GM19193 (cell line): ENCODE data around the gene STAT6.

ENCODE experiments used
- POLR2A ChIP-seq: IDR thresholded peaks from 4 replicates; pipeline ENCODE4 v1.6.1; 2011; ENCODE audit not compliant: insufficient read depth, insufficient read length; ENCODE audit errors: extremely low read depth

Gene STAT6, protein sequence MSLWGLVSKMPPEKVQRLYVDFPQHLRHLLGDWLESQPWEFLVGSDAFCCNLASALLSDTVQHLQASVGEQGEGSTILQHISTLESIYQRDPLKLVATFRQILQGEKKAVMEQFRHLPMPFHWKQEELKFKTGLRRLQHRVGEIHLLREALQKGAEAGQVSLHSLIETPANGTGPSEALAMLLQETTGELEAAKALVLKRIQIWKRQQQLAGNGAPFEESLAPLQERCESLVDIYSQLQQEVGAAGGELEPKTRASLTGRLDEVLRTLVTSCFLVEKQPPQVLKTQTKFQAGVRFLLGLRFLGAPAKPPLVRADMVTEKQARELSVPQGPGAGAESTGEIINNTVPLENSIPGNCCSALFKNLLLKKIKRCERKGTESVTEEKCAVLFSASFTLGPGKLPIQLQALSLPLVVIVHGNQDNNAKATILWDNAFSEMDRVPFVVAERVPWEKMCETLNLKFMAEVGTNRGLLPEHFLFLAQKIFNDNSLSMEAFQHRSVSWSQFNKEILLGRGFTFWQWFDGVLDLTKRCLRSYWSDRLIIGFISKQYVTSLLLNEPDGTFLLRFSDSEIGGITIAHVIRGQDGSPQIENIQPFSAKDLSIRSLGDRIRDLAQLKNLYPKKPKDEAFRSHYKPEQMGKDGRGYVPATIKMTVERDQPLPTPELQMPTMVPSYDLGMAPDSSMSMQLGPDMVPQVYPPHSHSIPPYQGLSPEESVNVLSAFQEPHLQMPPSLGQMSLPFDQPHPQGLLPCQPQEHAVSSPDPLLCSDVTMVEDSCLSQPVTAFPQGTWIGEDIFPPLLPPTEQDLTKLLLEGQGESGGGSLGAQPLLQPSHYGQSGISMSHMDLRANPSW

GRCh38 chr12:57111031-57111734, at the start of gene STAT6:
Gene STAT6, minus strand, starts transcription at chr12:57111362. Its CDS starts 3,084 bp downstream, at chr12:57108278.
- peak; percentile 81 for TF ChIP-seq POLR2A

- TF ChIP-seq POLR2A, result no peak
Measured at GRCh38 chr12:57160741-57161140, 49.6 kb upstream of the STAT6 start.

DNA sequence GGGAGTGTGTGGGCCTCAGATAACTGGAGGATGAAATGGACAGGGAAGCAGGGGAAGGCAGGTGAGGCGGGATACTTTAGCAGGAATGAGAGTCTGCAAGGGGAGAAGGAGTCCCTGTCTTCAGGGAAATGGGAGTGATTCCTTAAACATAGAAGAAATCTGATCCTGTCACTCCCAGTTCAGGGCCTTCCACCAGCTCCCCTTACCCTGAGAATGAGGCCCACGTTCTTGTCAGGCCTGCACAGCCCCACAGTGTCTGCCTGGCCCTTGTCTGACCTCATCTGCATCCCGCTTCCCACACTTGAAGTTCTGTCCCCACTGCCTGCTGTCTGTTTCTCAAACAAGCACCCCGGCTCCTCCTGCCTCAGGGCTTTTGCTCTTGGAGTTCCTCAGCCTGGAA, 48.9 kb upstream of the STAT6 start:
- TF ChIP-seq POLR2A, result no peak

GRCh38 chr12:57159311-57159710, 48.1 kb upstream of the STAT6 start:
- no peak for TF ChIP-seq POLR2A

DNA sequence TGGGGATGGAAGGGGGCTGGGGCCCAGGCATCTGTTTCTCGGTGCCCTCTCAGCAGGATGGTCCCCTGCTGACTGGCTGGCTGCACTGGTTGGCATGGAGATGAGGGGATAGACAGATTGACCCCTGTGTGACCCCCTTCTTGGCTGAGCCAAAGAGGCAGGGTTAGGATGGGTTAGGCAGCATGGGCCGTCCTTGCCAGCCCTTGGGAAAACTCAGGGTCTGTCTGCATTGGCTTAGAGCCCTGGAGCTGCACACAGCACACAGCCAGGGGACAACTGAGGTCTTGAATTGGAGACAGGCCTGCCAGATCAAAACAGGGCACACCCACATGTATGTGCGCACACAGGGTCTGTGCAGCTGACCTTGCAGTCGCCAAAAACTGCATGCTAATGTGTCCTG, 47.5 kb upstream of the STAT6 start:
- TF ChIP-seq POLR2A, result no peak

DNA sequence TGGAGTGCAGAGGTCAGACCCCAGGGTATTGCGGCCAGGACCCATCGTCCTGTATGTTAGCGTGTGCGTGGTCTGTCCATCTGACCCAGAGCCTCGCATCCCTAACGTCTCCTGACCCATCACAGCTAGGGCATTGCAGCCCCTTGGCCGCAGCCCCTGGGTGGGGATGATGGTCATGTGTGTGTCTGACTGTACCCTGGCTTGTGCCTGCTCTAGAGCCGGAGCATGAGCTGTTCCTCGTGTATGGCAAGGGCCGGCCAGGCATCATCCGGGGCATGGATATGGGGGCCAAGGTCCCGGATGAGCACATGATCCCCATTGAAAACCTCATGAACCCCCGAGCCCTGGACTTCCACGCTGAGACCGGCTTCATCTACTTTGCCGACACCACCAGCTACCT, 47.0 kb upstream of the STAT6 start:
- no peak for TF ChIP-seq POLR2A

DNA sequence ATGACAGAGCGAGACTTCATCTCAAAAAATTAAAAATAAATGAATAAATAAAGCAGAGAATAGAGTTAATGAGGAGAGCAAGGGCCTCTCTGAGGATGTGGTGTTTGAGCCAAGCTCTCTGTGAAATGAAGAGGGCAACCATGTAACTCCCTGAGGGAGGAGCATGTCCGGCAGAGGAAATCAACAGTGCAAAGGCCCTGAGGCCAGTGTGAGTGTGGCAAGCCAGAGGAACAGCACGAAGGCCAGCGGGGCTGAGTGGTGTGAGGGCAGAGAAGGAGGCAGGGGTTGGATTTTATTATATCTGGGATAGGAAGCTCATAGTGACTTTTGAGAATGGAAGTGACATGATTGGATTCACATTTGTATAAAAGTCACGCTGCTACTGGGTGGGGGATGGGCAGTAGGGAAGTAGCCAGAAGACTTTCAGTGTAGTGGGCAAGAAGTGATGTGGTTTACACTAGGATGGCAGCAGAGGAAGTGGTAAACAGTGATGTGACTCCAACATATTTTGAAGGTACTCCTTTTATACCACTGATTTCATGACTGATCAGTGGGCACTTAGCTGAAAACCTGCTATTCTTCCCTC, 46.5 kb upstream of the STAT6 start:
- no peak for TF ChIP-seq POLR2A

GRCh38 chr12:57156701-57157403, 45.7 kb upstream of the STAT6 start:
- no peak for TF ChIP-seq POLR2A

DNA sequence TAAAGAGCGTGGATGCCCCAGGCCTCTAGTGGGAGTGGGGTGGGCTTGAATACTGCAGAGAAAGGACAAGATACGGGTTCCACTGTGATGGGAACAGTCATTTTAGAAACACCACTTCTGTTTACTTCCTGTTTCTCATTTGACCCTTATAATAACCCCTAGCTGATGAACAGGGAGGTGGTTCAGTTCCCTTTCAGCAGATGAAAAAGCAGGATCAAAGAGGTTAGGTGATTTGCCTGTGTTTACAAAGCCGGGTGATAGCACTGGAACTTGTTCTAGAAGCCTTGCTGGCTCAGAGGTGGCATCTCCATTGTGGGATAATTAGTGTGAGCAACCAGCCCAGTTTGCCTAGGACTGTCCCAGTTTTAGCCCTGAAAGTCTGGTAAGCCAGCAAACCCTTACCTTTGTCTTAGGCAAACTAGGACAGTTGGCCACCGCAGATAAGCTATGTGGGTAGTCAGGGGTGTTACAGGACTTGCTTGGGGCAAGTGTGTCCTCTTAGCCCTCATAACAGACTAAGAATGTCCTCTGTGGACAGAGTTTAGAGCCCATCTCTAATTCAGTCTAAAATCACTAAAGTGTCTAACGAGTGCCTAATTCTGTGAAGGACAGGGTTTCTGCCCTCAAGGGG, 43.8 kb upstream of the STAT6 start:
- no peak for TF ChIP-seq POLR2A

DNA sequence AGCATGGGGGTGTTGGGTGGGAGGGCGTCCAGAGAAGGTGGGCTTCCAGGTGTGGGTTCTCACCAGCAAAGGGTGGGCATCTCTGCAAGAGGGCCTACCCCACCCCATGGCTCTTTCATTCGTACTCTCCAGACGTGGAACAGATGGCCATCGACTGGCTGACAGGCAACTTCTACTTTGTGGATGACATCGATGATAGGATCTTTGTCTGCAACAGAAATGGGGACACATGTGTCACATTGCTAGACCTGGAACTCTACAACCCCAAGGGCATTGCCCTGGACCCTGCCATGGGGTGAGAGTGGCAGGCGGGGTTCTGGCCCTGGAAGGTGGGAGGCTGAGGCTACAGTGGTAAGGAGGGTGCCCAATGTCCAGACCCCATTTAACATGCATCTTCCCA, 42.9 kb upstream of the STAT6 start:
- no peak for TF ChIP-seq POLR2A

DNA sequence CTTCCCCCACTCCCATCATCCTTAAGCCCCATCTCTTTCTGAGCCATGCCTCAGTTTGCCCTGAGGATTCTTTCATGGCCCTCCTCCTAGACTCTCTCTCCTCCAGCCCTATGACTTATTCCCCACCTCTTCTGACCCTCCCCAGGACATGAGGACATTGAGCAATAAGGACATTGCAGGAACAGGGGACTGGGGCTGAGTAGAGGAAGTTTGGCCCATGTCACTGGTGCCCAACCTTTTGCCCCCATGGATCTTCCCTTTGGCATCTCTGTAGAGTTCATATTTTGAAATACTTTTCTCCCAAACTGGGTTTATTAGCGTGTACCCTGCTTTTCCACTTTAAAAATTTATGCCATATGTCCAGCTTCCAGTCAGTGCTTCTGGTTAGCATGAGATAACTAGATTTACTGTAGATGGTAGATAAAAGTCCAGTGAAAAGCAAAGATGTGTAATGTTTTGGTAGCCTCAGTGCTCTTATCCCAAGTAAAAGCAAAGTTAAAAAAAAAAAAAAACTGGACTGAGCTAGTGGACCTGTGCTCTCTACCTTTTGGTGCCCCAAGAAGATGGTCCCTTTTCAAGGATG, 42.3 kb upstream of the STAT6 start:
- TF ChIP-seq POLR2A, result no peak

GRCh38 chr12:57152639-57153038, 41.5 kb upstream of the STAT6 start:
- no peak for TF ChIP-seq POLR2A
